GM10248 (cell line): ENCODE data around the gene PDZRN4.

Source experiments
- CTCF ChIA-PET: fragments of 300-600 bp; sonication (Branson Sonifier 250); formaldehyde crosslinking; extraction: SDS; loops from one replicate; lab custom pipeline; 2021; ENCODE audit warnings: antibody characterized with exemption; lab: Yijun Ruan, JAX
- POLR2A ChIA-PET: fragments of 350-650 bp; sonication (Branson Sonifier 250); formaldehyde crosslinking; extraction: SDS; loops from one replicate; lab custom pipeline; 2020; ENCODE audit warnings: antibody characterized with exemption; lab: Yijun Ruan, JAX
- DNase-seq: peaks from one replicate; pipeline ENCODE4 v3.0.0; 2012; ENCODE audit errors: extremely low spot score
- CTCF ChIP-seq: IDR thresholded peaks from 2 replicates; pipeline ENCODE4 v1.5.1; 2012; ENCODE audit warnings: mild to moderate bottlenecking, low read depth; ENCODE audit errors: extremely low read depth, missing control alignments, control extremely low read depth

PDZRN4 gene

GRCh38 chr12:41548926-41549325 is 360.8 kb downstream of the PDZRN4 start:
- DNase-seq = no peak
- ChIA-PET CTCF (interaction anchor here (1.7 kb wide), 1 partner anchor 17 kb away, joined by 4 read pairs; no protein-coding TSS in a partner anchor), POLR2A (no interaction called here)
- TF ChIP-seq CTCF = no peak

GRCh38 chr12:41552588-41552987 is 364.5 kb downstream of the PDZRN4 start:
- ChIA-PET CTCF (no interaction called here), POLR2A (no interaction called here)
- no peak for DNase-seq

GRCh38 chr12:41556176-41556575 is 368.1 kb downstream of the PDZRN4 start:
- CTCF ChIA-PET = interaction anchor here (1.0 kb wide), 1 partner anchor 14 kb away, joined by 3 read pairs; no protein-coding TSS in a partner anchor

More at GRCh38 chr12:41552588-41552987, 364.5 kb downstream of the PDZRN4 start:
- TF ChIP-seq CTCF = no peak

GRCh38 chr12:41557344-41557743 is 369.2 kb downstream of the PDZRN4 start:
- TF ChIP-seq CTCF = no peak
- DNase-seq = no peak
- POLR2A ChIA-PET = no interaction called here
- CTCF ChIA-PET = interaction anchor here (1.3 kb wide), 1 partner anchor 15 kb away, joined by 4 read pairs; no protein-coding TSS in a partner anchor

More at GRCh38 chr12:41556176-41556575, 368.1 kb downstream of the PDZRN4 start:
- DNase-seq = no peak
- no peak for TF ChIP-seq CTCF
- POLR2A ChIA-PET = no interaction called here

- DNase-seq = no peak
- CTCF ChIA-PET = interaction anchor here (1.3 kb wide), 1 partner anchor 14 kb away, joined by 4 read pairs; no protein-coding TSS in a partner anchor
- POLR2A ChIA-PET = no interaction called here
- TF ChIP-seq CTCF = no peak
Observed at GRCh38 chr12:41558671-41559070, 370.6 kb downstream of the PDZRN4 start.

GRCh38 chr12:41563051-41563450 is 374.9 kb downstream of the PDZRN4 start:
- ChIA-PET CTCF (no interaction called here), POLR2A (no interaction called here)
- no peak for TF ChIP-seq CTCF
- DNase-seq = no peak
